Sigmoid colon (tissue), 4 donors: ENCODE data around the gene SNX12.

Experiments
- CTCF ChIP-seq, 4 experiments: fragments of 450-650 bp in 3 of 4; fragments of 200-600 bp in 1 of 4; IDR thresholded peaks; one replicate each; pipeline ENCODE4 v1.5.1; 2016 to 2019; ENCODE audit warnings: antibody characterized with exemption in 4 of 4, mild to moderate bottlenecking in 3 of 4, moderate library complexity in 2 of 4
- EP300 ChIP-seq, 4 donors: sonication (generic); formaldehyde crosslinking; IDR thresholded peaks; one replicate each; pipeline ENCODE4 v1.6.1; 2017; ENCODE audit warnings: antibody characterized with exemption in 4 of 4
- POLR2A ChIP-seq, 2 donors: fragments of 450-650 bp; IDR thresholded peaks; one replicate each; pipeline ENCODE4 v1.6.1; 2016; ENCODE audit warnings: antibody characterized with exemption in 2 of 2, mild to moderate bottlenecking in 2 of 2, moderate library complexity in 2 of 2
- POLR2AphosphoS5 ChIP-seq, 4 donors: sonication (generic); formaldehyde crosslinking; IDR thresholded peaks; one replicate each; pipeline ENCODE4 v1.6.1; 2017; ENCODE audit warnings: antibody characterized with exemption in 4 of 4

- TF ChIP-seq POLR2AphosphoS5 (IDR thresholded peaks at IDR 0.05) (no peak), CTCF (IDR thresholded peaks at IDR 0.05) (no peak), EP300 (IDR thresholded peaks at IDR 0.05) (no peak), POLR2A (IDR thresholded peaks at IDR 0.05) (no peak)
These were observed 35.2 kb upstream of the SNX12 start for GRCh38 chrX:71103110-71103983.
